Measurements from ENCODE around the gene HOXC9.
A peak's percentile ranks its signal among the peaks of the same experiment; 100 is the strongest.

The HOXC9 gene

DNA sequence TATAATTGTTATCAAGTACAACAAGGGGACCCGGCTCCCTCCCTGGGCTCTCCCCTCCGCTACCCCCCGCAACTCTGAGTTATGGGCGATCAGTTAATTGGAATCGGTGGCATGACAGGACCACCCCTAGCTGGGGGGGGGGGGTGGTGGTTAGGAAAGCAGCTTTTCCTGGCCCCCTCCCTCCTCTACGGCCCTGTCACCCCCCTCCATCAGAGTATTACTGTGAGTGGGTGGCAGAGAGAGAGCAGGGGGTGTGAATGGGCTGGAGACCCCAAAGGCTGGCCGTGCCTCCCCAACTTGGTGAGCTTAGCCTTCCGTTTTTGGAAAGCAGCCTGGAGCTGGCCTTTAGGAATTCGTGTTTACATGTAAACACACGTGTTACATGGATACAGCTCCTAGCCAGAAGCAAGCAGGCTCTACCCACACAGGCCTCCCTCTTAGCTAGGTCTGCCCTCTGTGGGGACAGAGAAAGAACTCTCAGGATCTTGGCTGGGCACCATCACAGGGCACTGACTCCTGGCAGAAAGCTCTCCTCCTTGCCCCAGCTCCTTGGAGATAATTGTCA is 52.6 kb downstream of the HOXC9 start (continued):
- TF ChIP-seq, protein P1, sequence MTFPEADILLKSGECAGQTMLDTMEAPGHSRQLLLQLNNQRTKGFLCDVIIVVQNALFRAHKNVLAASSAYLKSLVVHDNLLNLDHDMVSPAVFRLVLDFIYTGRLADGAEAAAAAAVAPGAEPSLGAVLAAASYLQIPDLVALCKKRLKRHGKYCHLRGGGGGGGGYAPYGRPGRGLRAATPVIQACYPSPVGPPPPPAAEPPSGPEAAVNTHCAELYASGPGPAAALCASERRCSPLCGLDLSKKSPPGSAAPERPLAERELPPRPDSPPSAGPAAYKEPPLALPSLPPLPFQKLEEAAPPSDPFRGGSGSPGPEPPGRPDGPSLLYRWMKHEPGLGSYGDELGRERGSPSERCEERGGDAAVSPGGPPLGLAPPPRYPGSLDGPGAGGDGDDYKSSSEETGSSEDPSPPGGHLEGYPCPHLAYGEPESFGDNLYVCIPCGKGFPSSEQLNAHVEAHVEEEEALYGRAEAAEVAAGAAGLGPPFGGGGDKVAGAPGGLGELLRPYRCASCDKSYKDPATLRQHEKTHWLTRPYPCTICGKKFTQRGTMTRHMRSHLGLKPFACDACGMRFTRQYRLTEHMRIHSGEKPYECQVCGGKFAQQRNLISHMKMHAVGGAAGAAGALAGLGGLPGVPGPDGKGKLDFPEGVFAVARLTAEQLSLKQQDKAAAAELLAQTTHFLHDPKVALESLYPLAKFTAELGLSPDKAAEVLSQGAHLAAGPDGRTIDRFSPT (tag by site-specific recombination; IDR thresholded peaks at IDR 0.05): peak; percentile 46; the same call in 1 of the 2 replicates
- TF ChIP-seq ZFP37 (tag by site-specific recombination; IDR thresholded peaks at IDR 0.05) (peak; percentile 58; the same call in 1 of the 2 replicates), ZFP3 (tag by site-specific recombination; IDR thresholded peaks at IDR 0.05; ENCODE audit: low read depth) (no peak), ZBTB20 (tag by site-specific recombination; IDR thresholded peaks at IDR 0.05) (no peak), ZNF2 (tag by site-specific recombination; IDR thresholded peaks at IDR 0.05) (no peak), ZNF157 (tag by site-specific recombination; IDR thresholded peaks at IDR 0.05) (no peak), ZNF24 (tag by site-specific recombination; IDR thresholded peaks at IDR 0.05) (no peak), BCL11A (tag by site-specific recombination; IDR thresholded peaks at IDR 0.05; ENCODE audit: low read depth) (0 out of 2 replicates have a peak, but pooled peaks have one; percentile 9), RBAK (tag by site-specific recombination; IDR thresholded peaks at IDR 0.05) (no peak), ZNF133 (tag by site-specific recombination; IDR thresholded peaks at IDR 0.05) (no peak), ZNF221 (tag by site-specific recombination; IDR thresholded peaks at IDR 0.05; ENCODE audit: borderline replicate concordance) (no peak), ZNF138 (tag by site-specific recombination; IDR thresholded peaks at IDR 0.05; ENCODE audit: borderline replicate concordance) (no peak), ZNF843 (tag by site-specific recombination; IDR thresholded peaks at IDR 0.05) (no peak), PRDM1 (tag by site-specific recombination; IDR thresholded peaks at IDR 0.05) (no peak), ZNF600 (tag by site-specific recombination; IDR thresholded peaks at IDR 0.05) (no peak), KLF1 (tag by site-specific recombination; IDR thresholded peaks at IDR 0.05) (no peak), ZNF558 (tag by site-specific recombination; IDR thresholded peaks at IDR 0.05) (no peak), ZNF423 (tag by site-specific recombination; IDR thresholded peaks at IDR 0.05) (peak; percentile 93)
- TF ChIP-seq, protein P2, sequence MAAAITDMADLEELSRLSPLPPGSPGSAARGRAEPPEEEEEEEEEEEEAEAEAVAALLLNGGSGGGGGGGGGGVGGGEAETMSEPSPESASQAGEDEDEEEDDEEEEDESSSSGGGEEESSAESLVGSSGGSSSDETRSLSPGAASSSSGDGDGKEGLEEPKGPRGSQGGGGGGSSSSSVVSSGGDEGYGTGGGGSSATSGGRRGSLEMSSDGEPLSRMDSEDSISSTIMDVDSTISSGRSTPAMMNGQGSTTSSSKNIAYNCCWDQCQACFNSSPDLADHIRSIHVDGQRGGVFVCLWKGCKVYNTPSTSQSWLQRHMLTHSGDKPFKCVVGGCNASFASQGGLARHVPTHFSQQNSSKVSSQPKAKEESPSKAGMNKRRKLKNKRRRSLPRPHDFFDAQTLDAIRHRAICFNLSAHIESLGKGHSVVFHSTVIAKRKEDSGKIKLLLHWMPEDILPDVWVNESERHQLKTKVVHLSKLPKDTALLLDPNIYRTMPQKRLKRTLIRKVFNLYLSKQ (tag by site-specific recombination; IDR thresholded peaks at IDR 0.05; ENCODE audit: borderline replicate concordance): no peak
- TF ChIP-seq, protein P3, sequence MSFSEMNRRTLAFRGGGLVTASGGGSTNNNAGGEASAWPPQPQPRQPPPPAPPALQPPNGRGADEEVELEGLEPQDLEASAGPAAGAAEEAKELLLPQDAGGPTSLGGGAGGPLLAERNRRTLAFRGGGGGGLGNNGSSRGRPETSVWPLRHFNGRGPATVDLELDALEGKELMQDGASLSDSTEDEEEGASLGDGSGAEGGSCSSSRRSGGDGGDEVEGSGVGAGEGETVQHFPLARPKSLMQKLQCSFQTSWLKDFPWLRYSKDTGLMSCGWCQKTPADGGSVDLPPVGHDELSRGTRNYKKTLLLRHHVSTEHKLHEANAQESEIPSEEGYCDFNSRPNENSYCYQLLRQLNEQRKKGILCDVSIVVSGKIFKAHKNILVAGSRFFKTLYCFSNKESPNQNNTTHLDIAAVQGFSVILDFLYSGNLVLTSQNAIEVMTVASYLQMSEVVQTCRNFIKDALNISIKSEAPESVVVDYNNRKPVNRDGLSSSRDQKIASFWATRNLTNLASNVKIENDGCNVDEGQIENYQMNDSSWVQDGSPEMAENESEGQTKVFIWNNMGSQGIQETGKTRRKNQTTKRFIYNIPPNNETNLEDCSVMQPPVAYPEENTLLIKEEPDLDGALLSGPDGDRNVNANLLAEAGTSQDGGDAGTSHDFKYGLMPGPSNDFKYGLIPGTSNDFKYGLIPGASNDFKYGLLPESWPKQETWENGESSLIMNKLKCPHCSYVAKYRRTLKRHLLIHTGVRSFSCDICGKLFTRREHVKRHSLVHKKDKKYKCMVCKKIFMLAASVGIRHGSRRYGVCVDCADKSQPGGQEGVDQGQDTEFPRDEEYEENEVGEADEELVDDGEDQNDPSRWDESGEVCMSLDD (tag by site-specific recombination; IDR thresholded peaks at IDR 0.05): peak; percentile 39; the same call in 1 of the 2 replicates
- TF ChIP-seq, protein P4, sequence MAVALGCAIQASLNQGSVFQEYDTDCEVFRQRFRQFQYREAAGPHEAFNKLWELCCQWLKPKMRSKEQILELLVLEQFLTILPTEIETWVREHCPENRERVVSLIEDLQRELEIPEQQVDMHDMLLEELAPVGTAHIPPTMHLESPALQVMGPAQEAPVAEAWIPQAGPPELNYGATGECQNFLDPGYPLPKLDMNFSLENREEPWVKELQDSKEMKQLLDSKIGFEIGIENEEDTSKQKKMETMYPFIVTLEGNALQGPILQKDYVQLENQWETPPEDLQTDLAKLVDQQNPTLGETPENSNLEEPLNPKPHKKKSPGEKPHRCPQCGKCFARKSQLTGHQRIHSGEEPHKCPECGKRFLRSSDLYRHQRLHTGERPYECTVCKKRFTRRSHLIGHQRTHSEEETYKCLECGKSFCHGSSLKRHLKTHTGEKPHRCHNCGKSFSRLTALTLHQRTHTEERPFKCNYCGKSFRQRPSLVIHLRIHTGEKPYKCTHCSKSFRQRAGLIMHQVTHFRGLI (tag by site-specific recombination; IDR thresholded peaks at IDR 0.05): no peak
- TF ChIP-seq, protein P5, sequence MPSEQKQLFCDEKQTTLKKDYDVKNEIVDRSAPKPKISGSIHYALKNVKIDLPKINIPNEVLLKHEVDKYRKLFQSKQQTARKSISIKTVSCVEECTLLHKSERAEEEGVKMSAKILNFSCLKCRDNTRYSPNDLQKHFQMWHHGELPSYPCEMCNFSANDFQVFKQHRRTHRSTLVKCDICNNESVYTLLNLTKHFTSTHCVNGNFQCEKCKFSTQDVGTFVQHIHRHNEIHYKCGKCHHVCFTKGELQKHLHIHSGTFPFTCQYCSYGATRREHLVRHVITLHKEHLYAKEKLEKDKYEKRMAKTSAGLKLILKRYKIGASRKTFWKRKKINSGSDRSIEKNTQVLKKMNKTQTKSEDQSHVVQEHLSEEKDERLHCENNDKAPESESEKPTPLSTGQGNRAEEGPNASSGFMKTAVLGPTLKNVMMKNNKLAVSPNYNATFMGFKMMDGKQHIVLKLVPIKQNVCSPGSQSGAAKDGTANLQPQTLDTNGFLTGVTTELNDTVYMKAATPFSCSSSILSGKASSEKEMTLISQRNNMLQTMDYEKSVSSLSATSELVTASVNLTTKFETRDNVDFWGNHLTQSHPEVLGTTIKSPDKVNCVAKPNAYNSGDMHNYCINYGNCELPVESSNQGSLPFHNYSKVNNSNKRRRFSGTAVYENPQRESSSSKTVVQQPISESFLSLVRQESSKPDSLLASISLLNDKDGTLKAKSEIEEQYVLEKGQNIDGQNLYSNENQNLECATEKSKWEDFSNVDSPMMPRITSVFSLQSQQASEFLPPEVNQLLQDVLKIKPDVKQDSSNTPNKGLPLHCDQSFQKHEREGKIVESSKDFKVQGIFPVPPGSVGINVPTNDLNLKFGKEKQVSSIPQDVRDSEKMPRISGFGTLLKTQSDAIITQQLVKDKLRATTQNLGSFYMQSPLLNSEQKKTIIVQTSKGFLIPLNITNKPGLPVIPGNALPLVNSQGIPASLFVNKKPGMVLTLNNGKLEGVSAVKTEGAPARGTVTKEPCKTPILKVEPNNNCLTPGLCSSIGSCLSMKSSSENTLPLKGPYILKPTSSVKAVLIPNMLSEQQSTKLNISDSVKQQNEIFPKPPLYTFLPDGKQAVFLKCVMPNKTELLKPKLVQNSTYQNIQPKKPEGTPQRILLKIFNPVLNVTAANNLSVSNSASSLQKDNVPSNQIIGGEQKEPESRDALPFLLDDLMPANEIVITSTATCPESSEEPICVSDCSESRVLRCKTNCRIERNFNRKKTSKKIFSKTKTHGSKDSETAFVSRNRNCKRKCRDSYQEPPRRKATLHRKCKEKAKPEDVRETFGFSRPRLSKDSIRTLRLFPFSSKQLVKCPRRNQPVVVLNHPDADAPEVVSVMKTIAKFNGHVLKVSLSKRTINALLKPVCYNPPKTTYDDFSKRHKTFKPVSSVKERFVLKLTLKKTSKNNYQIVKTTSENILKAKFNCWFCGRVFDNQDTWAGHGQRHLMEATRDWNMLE (tag by site-specific recombination; conservative IDR thresholded peaks at IDR 0.05; ENCODE audit: low read depth): no peak
- TF ChIP-seq, protein P6, sequence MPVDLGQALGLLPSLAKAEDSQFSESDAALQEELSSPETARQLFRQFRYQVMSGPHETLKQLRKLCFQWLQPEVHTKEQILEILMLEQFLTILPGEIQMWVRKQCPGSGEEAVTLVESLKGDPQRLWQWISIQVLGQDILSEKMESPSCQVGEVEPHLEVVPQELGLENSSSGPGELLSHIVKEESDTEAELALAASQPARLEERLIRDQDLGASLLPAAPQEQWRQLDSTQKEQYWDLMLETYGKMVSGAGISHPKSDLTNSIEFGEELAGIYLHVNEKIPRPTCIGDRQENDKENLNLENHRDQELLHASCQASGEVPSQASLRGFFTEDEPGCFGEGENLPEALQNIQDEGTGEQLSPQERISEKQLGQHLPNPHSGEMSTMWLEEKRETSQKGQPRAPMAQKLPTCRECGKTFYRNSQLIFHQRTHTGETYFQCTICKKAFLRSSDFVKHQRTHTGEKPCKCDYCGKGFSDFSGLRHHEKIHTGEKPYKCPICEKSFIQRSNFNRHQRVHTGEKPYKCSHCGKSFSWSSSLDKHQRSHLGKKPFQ (tag by site-specific recombination; IDR thresholded peaks at IDR 0.05): peak; percentile 30
- TF ChIP-seq, protein P7, sequence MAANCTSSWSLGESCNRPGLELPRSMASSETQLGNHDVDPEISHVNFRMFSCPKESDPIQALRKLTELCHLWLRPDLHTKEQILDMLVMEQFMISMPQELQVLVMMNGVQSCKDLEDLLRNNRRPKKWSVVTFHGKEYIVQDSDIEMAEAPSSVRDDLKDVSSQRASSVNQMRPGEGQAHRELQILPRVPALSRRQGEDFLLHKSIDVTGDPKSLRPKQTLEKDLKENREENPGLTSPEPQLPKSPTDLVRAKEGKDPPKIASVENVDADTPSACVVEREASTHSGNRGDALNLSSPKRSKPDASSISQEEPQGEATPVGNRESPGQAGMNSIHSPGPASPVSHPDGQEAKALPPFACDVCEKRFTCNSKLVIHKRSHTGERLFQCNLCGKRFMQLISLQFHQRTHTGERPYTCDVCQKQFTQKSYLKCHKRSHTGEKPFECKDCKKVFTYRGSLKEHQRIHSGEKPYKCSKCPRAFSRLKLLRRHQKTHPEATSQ (tag by site-specific recombination; IDR thresholded peaks at IDR 0.05): no peak

Data from HEK293 (cell line).